ENCODE results near the gene DDTL.
"Not testable (repeated sequence)": the region's sequence is repeated elsewhere in the genome, so short reads cannot be mapped to it uniquely, and the experiment has no call there.

DDTL gene

GRCh38 chr22:23939017-23939357 lies 27.7 kb upstream of the DDTL start:
- Mint-ChIP-seq H3K27ac (no peak overlapping the region), H3K36me3 (ENCODE audit: low read depth) (no peaks in the 10 kb centered on the region), H3K4me3 (no peak overlapping the region), H3K4me1 (no peaks in the 10 kb centered on the region), H3K27me3 (ENCODE audit: low read depth) (no peaks in the 10 kb centered on the region), H3K9me3 (no peaks in the 10 kb centered on the region)
- no peak for TF ChIP-seq CTCF (IDR thresholded peaks at IDR 0.05; ENCODE audit: unreplicated experiment in 3 of 3)

GRCh38 chr22:23940166-23940565 lies 26.5 kb upstream of the DDTL start:
- H3K27ac Mint-ChIP-seq, H3K9me3 Mint-ChIP-seq: not testable (repeated sequence)

GRCh38 chr22:23947391-23947790 lies 19.3 kb upstream of the DDTL start:
- not testable (repeated sequence) for H3K9me3 Mint-ChIP-seq; H3K4me1 Mint-ChIP-seq; H3K27ac Mint-ChIP-seq; H3K27me3 Mint-ChIP-seq (ENCODE audit: low read depth); H3K4me3 Mint-ChIP-seq; H3K36me3 Mint-ChIP-seq (ENCODE audit: low read depth)

More at GRCh38 chr22:23940166-23940565, 26.5 kb upstream of the DDTL start:
- H3K4me1 Mint-ChIP-seq; H3K36me3 Mint-ChIP-seq (ENCODE audit: low read depth); H3K4me3 Mint-ChIP-seq; H3K27me3 Mint-ChIP-seq (ENCODE audit: low read depth): not testable (repeated sequence)

- H3K27ac Mint-ChIP-seq; H3K4me3 Mint-ChIP-seq; H3K36me3 Mint-ChIP-seq (ENCODE audit: low read depth); H3K27me3 Mint-ChIP-seq (ENCODE audit: low read depth); H3K9me3 Mint-ChIP-seq; H3K4me1 Mint-ChIP-seq: not testable (repeated sequence)
Measured at GRCh38 chr22:23949764-23950163, 16.9 kb upstream of the DDTL start.

- peak overlapping the region in 1 of 3 experiments; percentile 61 for H3K27ac Mint-ChIP-seq
- H3K4me3 Mint-ChIP-seq; H3K4me1 Mint-ChIP-seq; H3K27me3 Mint-ChIP-seq (ENCODE audit: low read depth); H3K36me3 Mint-ChIP-seq (ENCODE audit: low read depth); H3K9me3 Mint-ChIP-seq: not testable (repeated sequence)
Measured at GRCh38 chr22:23951383-23951782, 15.3 kb upstream of the DDTL start.

- not testable (repeated sequence) for H3K4me3 Mint-ChIP-seq; H3K27ac Mint-ChIP-seq; H3K9me3 Mint-ChIP-seq; H3K27me3 Mint-ChIP-seq (ENCODE audit: low read depth); H3K4me1 Mint-ChIP-seq; H3K36me3 Mint-ChIP-seq (ENCODE audit: low read depth)
Measured at GRCh38 chr22:23952794-23953405, 13.8 kb upstream of the DDTL start.

- H3K36me3 Mint-ChIP-seq (ENCODE audit: low read depth); H3K4me3 Mint-ChIP-seq; H3K27me3 Mint-ChIP-seq (ENCODE audit: low read depth); H3K27ac Mint-ChIP-seq; H3K9me3 Mint-ChIP-seq; H3K4me1 Mint-ChIP-seq: not testable (repeated sequence)
Measured at GRCh38 chr22:23953485-23953884, 13.2 kb upstream of the DDTL start.

- not testable (repeated sequence) for H3K4me3 Mint-ChIP-seq; H3K4me1 Mint-ChIP-seq; H3K9me3 Mint-ChIP-seq; H3K27ac Mint-ChIP-seq; H3K27me3 Mint-ChIP-seq (ENCODE audit: low read depth); H3K36me3 Mint-ChIP-seq (ENCODE audit: low read depth)
Measured at GRCh38 chr22:23954193-23954990, 12.3 kb upstream of the DDTL start.

GRCh38 chr22:23954991-23955305 lies 11.7 kb upstream of the DDTL start:
- H3K4me3 Mint-ChIP-seq; H3K4me1 Mint-ChIP-seq; H3K27me3 Mint-ChIP-seq (ENCODE audit: low read depth); H3K9me3 Mint-ChIP-seq; H3K27ac Mint-ChIP-seq; H3K36me3 Mint-ChIP-seq (ENCODE audit: low read depth): not testable (repeated sequence)

- not testable (repeated sequence) for H3K36me3 Mint-ChIP-seq (ENCODE audit: low read depth); H3K4me3 Mint-ChIP-seq; H3K27ac Mint-ChIP-seq; H3K27me3 Mint-ChIP-seq (ENCODE audit: low read depth); H3K9me3 Mint-ChIP-seq; H3K4me1 Mint-ChIP-seq
Measured at GRCh38 chr22:23955886-23956285, 10.8 kb upstream of the DDTL start.
